ENCODE results near the gene ACTL7A.

The ACTL7A gene

DNA sequence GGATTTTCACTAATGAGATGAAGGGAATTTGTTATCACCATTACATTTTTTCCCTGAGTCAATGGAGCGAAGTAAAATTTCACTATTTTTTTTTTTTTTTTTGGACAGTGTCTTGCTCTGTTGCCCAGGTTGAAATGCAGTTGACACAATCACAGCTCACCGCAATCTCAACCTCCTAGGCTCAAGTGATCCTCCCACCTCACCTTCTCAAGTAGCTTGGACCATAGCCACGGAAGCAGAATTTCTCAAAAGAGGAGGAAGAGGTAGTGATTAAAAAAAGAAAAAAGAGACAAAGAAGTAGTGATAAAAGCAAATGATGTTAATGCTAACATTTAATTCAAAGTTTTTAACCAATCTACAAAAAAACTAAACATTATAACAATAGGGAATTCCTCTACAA is 42.1 kb downstream of the ACTL7A start:
- Histone ChIP-seq H3K27ac (no peak overlapping the region), H3K4me3 (no peak overlapping the region)

DNA sequence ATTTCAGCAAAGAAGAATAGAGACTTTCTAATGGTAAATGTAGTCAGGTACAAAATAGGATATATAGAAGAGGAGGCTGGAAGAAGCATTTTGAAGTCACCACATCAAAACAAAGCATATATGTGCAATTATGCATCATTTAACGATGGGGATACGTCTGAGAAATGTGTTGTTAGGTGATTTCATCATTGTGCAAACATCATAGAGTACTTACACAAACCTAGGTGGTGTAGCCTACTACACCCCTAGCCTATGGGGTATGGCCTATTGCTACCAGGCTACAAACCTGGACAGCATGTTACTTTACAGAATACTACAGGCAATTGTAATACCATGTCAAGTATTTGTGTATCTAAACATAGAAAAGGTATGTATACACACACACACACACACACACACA is 43.4 kb downstream of the ACTL7A start:
- no peak overlapping the region for H3K27ac ChIP-seq
- no peak overlapping the region for H3K4me3 ChIP-seq

DNA sequence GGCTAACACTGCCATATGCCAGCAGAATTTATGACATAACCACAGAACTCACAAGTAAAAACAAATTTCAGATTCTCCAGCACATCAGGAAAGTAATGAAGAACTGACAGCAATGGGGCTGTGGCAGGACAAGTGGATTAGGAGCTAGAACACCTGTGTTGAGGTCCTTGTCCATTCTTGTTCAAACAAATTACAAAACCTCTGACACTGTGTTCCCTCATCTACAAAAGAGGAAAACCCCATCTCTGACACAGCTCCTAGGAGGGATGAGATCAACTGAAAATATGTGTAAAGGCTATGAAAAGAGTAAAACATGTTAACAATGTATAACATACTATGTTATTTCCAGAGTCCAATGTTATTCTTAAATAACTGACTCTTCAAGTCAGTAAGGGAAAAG is 48.3 kb downstream of the ACTL7A start:
- H3K4me3 ChIP-seq, result no peak overlapping the region
- H3K27ac ChIP-seq, result no peak overlapping the region

DNA sequence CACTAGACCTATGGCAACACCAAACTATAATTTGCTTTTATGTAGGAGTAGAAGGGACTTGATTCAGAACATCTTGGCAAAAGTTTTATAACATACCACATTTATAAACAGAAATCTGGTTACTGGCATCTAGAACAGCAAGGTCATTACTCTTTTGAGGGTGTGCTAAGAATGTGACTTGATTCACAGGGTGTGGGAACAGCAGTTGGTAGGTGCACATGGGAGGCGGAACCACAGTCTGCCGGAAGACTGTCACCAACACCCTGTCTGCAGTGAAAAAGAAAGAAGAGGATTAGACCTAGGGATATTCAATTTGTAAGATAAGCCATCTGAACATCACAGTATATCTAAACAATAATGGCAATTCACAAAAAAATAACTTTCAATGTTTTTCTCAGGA is 48.8 kb downstream of the ACTL7A start:
- H3K4me3 ChIP-seq, result no peak overlapping the region
- no peak overlapping the region for H3K27ac ChIP-seq

DNA sequence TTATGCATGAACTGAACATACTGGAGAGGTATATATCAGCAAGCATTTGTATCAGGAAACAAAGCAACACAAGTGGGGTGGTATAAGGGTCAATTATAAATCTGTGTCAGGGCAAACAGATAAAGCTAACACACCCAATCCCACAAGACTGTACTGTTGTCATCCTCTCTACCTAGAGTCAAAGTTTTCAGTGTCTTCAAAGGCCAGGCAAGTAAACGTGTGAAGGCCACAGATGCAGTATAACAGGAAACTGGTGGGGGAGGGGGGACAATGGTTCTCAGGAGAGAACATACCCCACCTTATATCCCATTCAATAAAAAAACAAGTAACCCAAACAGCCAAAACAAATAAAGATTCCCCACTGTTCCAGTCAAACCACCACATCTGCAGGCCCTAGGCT is 49.8 kb downstream of the ACTL7A start:
- Histone ChIP-seq H3K4me3 (no peak overlapping the region), H3K27ac (no peak overlapping the region)

Measured in skin epidermis (tissue), 12 donors.